COLO668 (cell line): ENCODE data around the gene SEC24C.
"Not testable (repeated sequence)": the region's sequence is repeated elsewhere in the genome, so short reads cannot be mapped to it uniquely, and the experiment has no call there.

Source experiments
- DNase-seq: peaks from one replicate; lab custom pipeline; 2025; ENCODE audit not compliant: unreplicated experiment; lab: John Stamatoyannopoulos, UW

The SEC24C gene

DNA sequence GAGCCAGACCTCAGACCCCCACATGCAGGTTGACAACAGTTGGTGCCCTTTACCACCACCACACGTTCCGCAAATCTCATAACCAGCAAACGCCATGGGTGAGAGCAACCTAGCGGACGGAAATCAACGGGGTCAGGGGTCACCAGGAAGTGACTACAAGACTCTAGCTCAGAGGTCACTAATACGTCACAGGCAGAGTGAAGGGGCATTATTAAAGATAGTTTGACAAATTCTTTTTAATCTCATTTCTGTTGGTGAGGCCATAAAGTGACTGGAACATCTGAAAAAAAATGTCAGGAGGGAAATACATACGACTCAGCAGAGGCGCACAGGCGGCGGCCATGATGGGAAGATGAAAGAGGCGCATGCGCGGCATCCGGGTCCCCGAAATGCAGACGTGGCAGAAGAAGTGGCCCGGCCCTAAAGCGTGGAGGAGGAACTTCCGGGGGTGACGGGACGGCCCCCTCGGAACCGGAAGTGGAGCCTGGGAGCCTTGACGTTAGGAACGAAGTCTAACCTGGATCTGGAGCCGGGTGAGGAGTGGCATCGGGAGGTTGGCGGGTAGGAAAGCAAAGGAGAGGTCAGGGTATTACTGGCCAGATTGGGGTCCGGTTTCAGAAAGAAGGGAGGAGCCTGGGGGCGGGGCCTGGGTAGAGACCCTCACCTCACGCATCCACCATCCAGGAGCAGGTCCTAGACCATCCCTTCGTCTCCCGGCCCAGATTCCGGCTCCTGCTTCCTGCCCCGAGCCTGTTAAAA, at the start of gene SEC24C:
Gene SEC24C (plus strand): TSS at position 468 of the 759 bp plus-strand sequence. CDS start 2,461 bp downstream, outside the sequence.
- peak; percentile 93 for DNase-seq

DNA sequence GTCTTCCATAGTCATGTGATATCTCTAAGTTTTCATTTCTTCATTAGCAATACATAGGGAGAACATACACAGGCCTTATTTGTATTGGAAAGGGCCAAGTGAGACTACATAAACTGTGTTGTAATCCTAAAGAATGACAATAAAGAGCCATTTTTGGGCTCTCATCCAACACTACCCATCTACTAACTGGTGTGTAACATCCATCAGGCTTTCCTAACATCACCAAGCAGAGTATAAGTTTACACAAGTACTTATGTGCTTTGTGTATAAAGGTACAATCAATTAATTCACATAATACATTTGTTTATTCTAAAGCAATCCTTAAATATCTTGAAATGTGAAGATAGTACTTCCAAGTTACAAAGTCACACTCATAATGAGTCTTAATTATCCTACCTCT, 48.9 kb upstream of the SEC24C start:
- DNase-seq = not testable (repeated sequence)

DNA sequence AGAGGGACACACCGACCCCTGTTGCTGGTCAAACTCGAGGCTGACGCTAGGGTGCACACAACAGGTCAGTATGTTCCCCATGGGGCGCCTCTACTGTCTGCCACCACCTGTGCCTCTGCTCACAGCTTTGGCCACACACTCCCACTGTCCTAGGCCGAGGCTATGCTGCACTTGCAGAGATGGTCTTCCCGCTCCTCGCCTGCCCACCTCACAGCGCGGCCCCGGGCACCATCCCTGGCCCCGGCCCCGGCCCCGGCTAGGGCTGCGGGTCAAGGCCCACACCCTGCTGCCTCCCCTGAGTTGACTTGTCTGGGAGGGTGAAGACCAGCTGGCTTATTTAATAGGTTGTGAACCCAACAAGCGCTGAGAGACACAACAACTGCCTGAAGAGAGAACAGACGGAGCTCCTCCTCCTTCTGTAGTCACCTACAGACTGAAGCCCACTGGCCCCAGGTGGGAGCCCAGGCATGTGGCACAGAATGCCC, 46.5 kb upstream of the SEC24C start, which contains the start of gene AGAP5:
Gene AGAP5 (minus strand): TSS at position 435 of the 485 bp plus-strand sequence. CDS start 354 bp downstream, at position 81.
- not testable (repeated sequence) for DNase-seq

- not testable (repeated sequence) for DNase-seq
Measured at GRCh38 chr10:73698819-73699218, 45.4 kb upstream of the SEC24C start.

GRCh38 chr10:73703924-73704323, 40.2 kb upstream of the SEC24C start:
- DNase-seq = not testable (repeated sequence)

GRCh38 chr10:73705506-73706072, 38.6 kb upstream of the SEC24C start:
- DNase-seq = not testable (repeated sequence)

DNA sequence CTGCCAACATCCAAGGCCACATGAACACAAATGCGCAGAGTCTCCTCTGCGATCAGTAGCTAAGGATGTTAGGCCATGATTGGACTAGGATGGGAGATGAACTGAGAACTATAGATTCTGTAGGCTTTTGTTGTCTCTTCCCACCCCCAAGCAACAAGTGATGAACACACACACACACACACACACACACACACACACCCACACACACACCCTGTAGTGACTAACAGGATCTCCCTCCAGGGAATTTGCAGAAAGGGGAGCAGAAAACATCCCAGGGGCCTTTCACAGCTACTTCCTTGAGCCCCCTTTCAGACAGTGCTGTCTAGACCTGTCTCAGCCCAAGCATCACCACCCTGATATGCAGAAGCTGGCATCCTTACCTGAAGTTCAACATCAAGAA, 37.7 kb upstream of the SEC24C start:
- DNase-seq = not testable (repeated sequence)

DNA sequence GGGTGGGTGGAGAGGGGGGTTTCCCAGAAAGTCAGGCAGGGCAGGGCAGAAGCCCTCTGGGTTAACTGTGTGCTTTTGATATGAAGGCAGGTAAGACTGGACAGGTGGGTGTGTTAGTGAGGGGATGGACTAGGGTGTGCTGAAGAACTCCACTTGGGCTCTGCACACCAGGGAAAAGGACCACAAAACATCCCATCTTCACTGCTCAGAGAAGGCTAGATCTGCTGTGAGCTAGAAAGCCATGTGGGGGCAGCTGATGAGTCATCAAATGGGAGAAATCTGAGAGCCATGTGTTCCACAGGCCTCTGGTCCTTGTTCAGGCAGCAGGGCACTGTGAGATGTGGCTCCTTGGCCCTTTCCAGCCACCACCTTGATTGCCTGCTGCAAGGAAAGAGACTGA, 36.5 kb upstream of the SEC24C start:
- DNase-seq = not testable (repeated sequence)

GRCh38 chr10:73708122-73708521, 36.0 kb upstream of the SEC24C start:
- not testable (repeated sequence) for DNase-seq

DNA sequence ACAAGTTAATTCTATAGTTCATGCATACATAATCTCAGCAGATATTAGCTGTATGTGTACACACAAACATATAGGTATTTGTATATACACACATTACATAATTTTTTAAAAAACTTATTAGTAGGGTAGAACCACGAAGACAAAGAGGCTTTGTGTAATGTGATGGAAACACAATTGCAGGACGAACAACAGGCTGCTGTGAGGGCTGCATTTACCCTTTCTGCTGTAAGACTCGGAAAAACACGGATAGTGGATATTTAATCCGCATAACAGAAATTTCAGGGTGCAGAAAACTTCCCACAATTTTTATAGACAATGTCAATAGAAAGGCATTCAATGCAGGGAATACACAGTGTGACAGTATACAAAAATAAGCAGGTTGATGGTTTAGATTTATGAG, 32.5 kb upstream of the SEC24C start:
- not testable (repeated sequence) for DNase-seq

DNA sequence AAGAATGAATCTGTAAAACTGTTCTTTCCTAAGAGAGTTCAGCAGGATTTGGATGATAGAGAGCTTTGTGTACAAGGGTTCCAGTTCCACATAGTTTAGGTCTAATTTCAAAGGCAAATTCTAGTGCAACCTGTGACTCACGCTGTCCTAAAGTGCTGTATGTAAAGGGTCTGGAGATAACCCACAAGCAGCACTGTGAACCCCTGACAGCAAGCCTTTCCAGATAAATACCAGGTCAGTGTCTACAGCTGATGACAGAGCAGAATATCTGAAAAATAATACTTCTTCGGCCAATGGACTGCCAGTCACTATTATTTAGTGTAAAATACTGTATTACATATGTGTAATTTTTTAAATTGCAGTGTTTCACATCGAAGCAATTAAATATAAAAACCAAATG, 30.3 kb upstream of the SEC24C start:
- DNase-seq = not testable (repeated sequence)

DNA sequence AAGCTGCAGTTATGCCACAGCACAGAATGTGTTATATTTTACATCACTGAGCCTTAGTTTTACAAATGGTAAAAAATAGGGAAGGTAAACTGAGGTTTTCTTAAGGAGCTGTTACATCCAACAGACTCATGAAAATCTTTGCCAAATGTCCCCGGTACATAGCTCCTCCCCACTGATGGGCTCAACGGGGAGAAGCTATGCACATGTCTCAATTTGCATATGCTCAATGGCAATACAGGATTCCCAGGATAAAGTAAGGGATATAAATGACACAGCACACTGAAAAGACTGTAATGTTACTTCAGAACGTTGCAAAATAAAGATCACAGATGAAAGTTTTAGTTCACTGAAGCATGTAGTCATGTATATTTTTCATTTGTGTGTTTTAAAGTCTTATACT, 29.7 kb upstream of the SEC24C start:
- DNase-seq = not testable (repeated sequence)

DNA sequence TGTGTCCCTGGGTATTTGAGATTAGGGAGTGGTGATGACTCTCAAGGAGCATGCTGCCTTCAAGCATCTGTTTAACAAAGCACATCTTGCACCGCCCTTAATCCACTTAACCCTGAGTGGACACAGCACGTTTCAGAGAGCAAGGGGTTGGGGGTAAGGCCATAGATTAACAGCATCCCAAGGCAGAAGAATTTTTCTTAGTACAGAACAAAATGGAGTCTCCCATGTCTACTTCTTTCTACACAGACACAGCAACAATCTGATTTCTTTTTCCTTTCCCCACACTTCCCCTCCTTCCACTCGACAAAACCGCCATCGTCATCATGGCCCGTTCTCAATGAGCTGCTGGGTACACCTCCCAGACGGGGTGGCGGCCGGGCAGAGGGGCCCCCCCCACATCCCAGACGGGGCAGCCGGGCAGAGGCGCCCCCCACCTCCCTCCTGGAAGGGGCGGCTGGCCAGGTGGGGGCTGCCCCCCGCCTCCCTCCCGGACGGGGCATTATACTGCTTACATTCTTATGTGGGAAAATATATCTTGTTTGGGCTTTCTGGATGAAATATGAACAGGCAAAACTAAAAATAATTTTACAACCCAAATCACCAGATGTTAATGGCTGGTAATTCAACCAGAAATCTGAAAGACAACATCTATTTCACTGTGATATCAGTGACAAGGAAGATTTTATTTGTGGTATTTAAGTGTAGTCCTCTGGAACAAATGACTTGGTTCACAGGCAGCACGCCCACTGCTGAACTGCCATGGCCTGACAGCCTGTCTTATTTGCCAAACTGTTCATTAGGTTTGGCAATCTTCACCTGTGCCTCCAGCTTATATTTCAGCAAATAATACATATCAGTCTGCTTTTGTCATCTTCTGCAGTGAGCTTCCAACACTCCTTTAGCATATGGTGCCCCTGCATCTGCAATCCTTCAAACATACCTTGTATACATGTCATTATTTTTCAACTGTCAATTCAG, 28.7 kb upstream of the SEC24C start:
- DNase-seq = not testable (repeated sequence)

GRCh38 chr10:73716251-73716650, 27.9 kb upstream of the SEC24C start:
- no peak for DNase-seq

DNA sequence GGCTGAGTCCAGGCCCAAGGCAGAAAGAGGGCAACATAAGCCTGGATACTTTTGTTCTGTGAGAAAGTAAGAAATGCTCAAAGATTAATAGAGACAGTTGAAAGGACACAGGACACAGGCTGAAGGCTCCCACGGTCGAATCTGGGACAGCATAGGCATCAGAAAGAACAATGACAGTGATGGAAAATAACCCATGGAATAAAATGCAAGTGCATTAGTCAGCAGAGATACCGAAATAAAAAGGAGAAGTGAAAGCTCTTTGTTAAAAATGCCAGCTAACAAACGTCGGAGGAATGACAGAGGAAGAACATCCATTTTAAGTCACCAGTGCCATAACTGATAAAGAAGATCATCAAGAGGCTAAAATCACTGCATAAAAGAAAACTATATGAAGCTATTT, 26.6 kb upstream of the SEC24C start:
- DNase-seq = no peak

DNA sequence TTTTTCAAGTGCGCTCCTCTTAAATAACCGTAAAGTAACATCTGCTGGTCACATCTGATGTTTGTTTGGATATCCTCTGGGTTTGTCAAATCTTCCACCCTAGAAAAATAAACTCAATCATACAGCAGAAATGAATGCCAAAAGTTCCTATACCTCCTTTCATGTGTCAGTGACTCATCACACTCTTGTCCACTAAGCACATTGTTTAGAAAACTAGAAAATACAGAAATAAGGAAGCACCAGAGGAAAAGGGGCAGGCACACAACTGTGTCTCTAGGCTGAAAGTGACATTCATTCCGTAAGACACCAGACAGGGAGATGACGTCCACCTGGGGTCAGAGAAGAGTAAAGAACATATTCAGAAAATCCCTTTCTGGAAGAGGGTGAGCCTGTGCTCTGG, 23.6 kb upstream of the SEC24C start:
- DNase-seq = not testable (repeated sequence)

DNA sequence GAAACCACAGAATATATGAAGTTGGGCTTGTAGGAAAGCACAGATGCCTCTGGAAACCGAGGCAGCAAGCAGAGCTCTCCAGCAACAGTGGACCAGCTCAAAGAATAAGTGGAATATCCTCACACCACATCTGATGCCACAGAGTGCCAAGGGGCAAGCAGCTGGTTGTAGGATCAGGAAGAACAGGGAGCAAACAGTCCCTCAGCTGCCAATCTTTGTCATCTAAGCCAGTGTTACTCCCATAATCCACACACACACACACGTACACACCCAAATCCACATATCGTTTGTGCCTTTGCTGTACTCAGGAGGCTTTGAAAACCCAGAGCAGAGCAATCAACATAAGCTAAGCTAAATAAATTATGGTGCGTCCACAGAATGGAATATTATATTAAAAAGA, 20.7 kb upstream of the SEC24C start:
- no peak for DNase-seq

DNA sequence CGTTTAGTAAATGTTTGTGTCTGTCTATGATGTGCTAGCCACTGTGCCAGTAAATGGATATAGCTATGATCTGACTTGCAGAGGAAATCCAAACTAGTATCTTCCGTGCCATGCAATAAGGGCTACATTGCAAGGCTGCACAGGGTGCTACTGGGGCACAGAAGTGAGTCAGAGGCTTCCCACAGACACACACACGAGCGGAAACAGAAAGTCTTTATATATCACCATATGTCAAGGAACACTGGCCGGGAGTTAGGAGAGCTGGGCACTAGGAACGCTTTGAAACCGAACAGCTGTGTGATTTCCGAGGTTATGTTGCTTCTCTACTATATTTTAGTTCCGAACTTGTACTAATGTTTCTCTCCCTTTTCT, 14.4 kb upstream of the SEC24C start:
- not testable (repeated sequence) for DNase-seq

- DNase-seq = peak; percentile 81
Measured at GRCh38 chr10:73730153-73730906, 13.8 kb upstream of the SEC24C start.

DNA sequence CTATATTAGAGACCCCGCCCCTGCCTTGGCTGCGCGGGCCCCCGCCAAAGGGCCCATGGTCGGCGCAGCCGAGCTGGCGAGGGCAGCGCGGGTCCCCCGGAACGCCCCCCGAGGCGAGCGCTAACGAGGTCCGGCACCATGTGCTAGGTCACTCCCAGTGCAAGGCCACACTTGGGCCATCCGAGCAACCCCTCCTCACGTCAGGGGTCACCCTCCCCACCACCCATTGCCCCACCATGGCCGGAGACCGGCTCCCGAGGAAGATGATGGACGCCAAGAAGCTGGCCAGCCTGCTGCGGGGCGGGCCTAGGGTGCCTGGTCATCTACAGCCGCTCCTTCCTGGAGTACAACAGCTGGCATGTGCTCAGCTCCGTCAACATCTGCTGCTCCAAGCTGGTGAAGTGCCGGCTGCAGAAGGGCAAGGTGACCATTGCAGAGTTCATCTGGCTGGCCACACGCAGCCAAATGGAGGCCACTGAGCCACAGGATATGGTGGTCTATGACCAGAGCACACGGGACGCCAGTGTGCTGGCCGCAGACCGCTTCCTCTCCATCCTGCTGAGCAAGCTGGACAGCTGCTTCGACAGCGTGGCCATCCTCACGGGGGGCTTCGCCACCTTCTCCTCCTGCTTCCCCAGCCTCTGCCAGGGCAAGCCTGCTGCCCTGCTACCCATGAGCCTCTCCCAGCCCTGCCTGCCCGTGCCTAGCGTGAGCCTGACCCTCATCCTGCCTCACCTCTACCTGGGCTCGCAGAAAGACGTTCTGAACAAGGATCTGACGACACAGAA, 12.4 kb upstream of the SEC24C start:
- DNase-seq = no peak
